Endothelial cell of umbilical vein (primary cell): ENCODE results near the gene SREBF1. TPM values are rescaled to one million over a fixed set of nuclear protein-coding genes. Genes with fewer than 3 reads are reported as not detected.

Experiments
- BruUV-seq: library from RNA; stranded (reverse); fragments of 400-500 nt; replicated peaks from 2 replicates; lab custom pipeline; 2021; lab: Mats Ljungman, UMichigan
- CTCF ChIA-PET: fragments of 300-600, 350-600 bp; sonication (Branson Sonifier 250); formaldehyde crosslinking; loops from one replicate; lab custom pipeline; 2021; ENCODE audit warnings: antibody characterized with exemption, inconsistent platforms; lab: Charles Lee
- POLR2A ChIA-PET: fragments of 300-600, 350-600 bp; sonication (Branson Sonifier 250); formaldehyde crosslinking; loops from one replicate; lab custom pipeline; 2021; ENCODE audit warnings: antibody characterized with exemption, inconsistent platforms; lab: Charles Lee
- DNase-seq: peaks from one replicate; pipeline ENCODE4 v3.0.0-alpha.2; 2011; ENCODE audit warnings: low read depth, low spot score
- FAIRE-seq: peaks from 2 replicates; lab custom pipeline; 2011; peaks lifted over from hg19 to GRCh38; lab: Jason Lieb, UNC
- H2AFZ ChIP-seq: 2 replicates; pipeline ENCODE4 v1.6.0; 2012; ENCODE audit warnings: low read depth, low read length, control low read depth, inconsistent platforms
- H3K27ac ChIP-seq: 2 replicates; pipeline ENCODE4 v1.5.1; 2011; ENCODE audit warnings: low read depth, mild to moderate bottlenecking, control low read depth, low read length, moderate library complexity; ENCODE audit not compliant: insufficient read depth
- H3K27me3 ChIP-seq, 2 experiments: 2 replicates each; pipeline versions ENCODE4 v1.6.0 to v1.6.1; 2011; ENCODE audit warnings: low read length in 2 of 2, mixed read lengths in 1 of 2; ENCODE audit not compliant: control insufficient read depth in 2 of 2, insufficient read depth in 2 of 2
- H3K36me3 ChIP-seq, 2 experiments: 2 replicates in 1 of 2; 3 replicates in 1 of 2; pipeline ENCODE4 v1.5.1; 2011; ENCODE audit warnings: low read length in 2 of 2, mild to moderate bottlenecking in 1 of 2, moderate library complexity in 1 of 2; ENCODE audit not compliant: control insufficient read depth in 2 of 2, insufficient read depth in 2 of 2; ENCODE audit errors: extremely low read depth in 1 of 2
- H3K4me1 ChIP-seq: 3 replicates; pipeline ENCODE4 v1.5.1; 2011; ENCODE audit warnings: mild to moderate bottlenecking, low read length; ENCODE audit not compliant: control insufficient read depth, insufficient read depth; ENCODE audit errors: extremely low read depth
- H3K4me2 ChIP-seq: 2 replicates; pipeline ENCODE4 v1.6.1; 2011; ENCODE audit warnings: low read length, control low read depth, mixed read lengths; ENCODE audit not compliant: insufficient read depth
- H3K4me3 ChIP-seq, 3 experiments: fragments of 200-600 bp in 1 of 3; sonication (generic), shearing (Covaris generic) in 1 of 3; replicated peaks in 1 of 3; 2 replicates each; pipeline ENCODE4 v1.5.1; 2011 to 2016; ENCODE audit warnings: control low read depth in 3 of 3, low read length in 3 of 3, mild to moderate bottlenecking in 2 of 3, inconsistent platforms in 1 of 3, low read depth in 1 of 3, moderate library complexity in 1 of 3; ENCODE audit not compliant: insufficient read depth in 1 of 3
- H3K79me2 ChIP-seq: 2 replicates; pipeline ENCODE4 v1.6.0; 2012; ENCODE audit warnings: low read length, inconsistent platforms; ENCODE audit not compliant: control insufficient read depth, insufficient read depth
- H3K9ac ChIP-seq: replicated peaks from 2 replicates; pipeline ENCODE3; 2011; ENCODE audit warnings: low read length, control low read depth; ENCODE audit not compliant: insufficient read depth; ENCODE audit errors: extremely low read depth
- H3K9me1 ChIP-seq: replicated peaks from 3 replicates; pipeline ENCODE4 v1.6.0; 2011; ENCODE audit warnings: mild to moderate bottlenecking, low read length; ENCODE audit not compliant: control insufficient read depth, insufficient read depth; ENCODE audit errors: extremely low read depth
- H3K9me3 ChIP-seq: replicated peaks from 2 replicates; pipeline ENCODE4 v1.5.1; 2012; ENCODE audit warnings: low read length, inconsistent platforms; ENCODE audit not compliant: control insufficient read depth, insufficient read depth
- H4K20me1 ChIP-seq: replicated peaks from 2 replicates; pipeline ENCODE3; 2011; ENCODE audit warnings: mild to moderate bottlenecking, low read length; ENCODE audit not compliant: control insufficient read depth, insufficient read depth; ENCODE audit errors: extremely low read depth
- EZH2 ChIP-seq: IDR thresholded peaks from 2 replicates; pipeline ENCODE4 v1.6.1; 2012; ENCODE audit warnings: borderline replicate concordance, low read depth, mild to moderate bottlenecking, moderate library complexity, low read length, inconsistent platforms; ENCODE audit not compliant: severe bottlenecking
- FOS ChIP-seq: IDR thresholded peaks from 2 replicates; pipeline ENCODE4 v1.6.1; 2011; ENCODE audit warnings: mild to moderate bottlenecking, low read length, moderate library complexity, borderline replicate concordance; ENCODE audit not compliant: insufficient read depth
- GATA2 ChIP-seq: IDR thresholded peaks from 2 replicates; pipeline ENCODE4 v1.7.0; 2011; ENCODE audit warnings: low read depth, mild to moderate bottlenecking, moderate library complexity, mixed read lengths, low read length; ENCODE audit not compliant: insufficient read length, insufficient read depth
- JUN ChIP-seq: IDR thresholded peaks from 2 replicates; pipeline ENCODE4 v1.6.1; 2011; ENCODE audit warnings: borderline replicate concordance, low read depth; ENCODE audit not compliant: insufficient read length, insufficient read depth
- MYC ChIP-seq: IDR thresholded peaks from one replicate; pipeline ENCODE4 v1.6.1; 2011; ENCODE audit warnings: mild to moderate bottlenecking, low read depth, low read length
- POLR2A ChIP-seq: IDR thresholded peaks from 2 replicates; pipeline ENCODE4 v1.6.1; 2012; ENCODE audit warnings: low read depth, mild to moderate bottlenecking, control low read depth, low read length
- POLR2AphosphoS5 ChIP-seq: IDR thresholded peaks from 2 replicates; pipeline ENCODE4 v1.6.1; 2012; ENCODE audit warnings: low read depth, mild to moderate bottlenecking, control low read depth, low read length, moderate library complexity; ENCODE audit not compliant: insufficient read depth
- dilution Hi-C: fragments of 300-500 bp; cut with MboI; formaldehyde crosslinking; loops from one replicate; pipeline ENCODE4 v1.15.0; 2019; ENCODE audit warnings: low sequenced_read_pairs; ENCODE audit not compliant: extremely low pct_ligation_motif_present
- intact Hi-C: fragments of 100-400 bp; cut with micrococcal nuclease; formaldehyde crosslinking; loops from one replicate; pipeline ENCODE4 v1.10.0; 2022
- polyA plus RNA-seq, 4 experiments: library from polyadenylated mRNA; depleted of rRNA in 3 of 4; stranded (reverse) in 3 of 4; unstranded in 1 of 4; fragments of >200 nt; gene quantifications; 2 replicates each; pipeline versions ENCODE4 v1.2.1 to v1.2.3, GENCODE V29; 2011 to 2012; ENCODE audit warnings: missing spikeins in 1 of 4
- total RNA-seq: library from RNA; stranded (reverse); gene quantifications from 2 replicates; pipeline ENCODE4 v1.2.3, GENCODE V29; 2021
- TF ChIP-seq, protein P1 (sequence below): IDR thresholded peaks from 2 replicates; pipeline ENCODE4 v1.6.1; 2011; ENCODE audit not compliant: insufficient read depth, insufficient read length
- TF ChIP-seq, protein P2 (sequence below), 2 donors: IDR thresholded peaks; 1 replicate in 1 of 2; 2 replicates in 1 of 2; pipeline ENCODE4 v1.5.1; 2011; ENCODE audit warnings: low read length in 2 of 2, mild to moderate bottlenecking in 2 of 2, moderate library complexity in 2 of 2, control low read depth in 1 of 2, inconsistent platforms in 1 of 2, low read depth in 1 of 2; ENCODE audit not compliant: insufficient read depth in 1 of 2; ENCODE audit errors: extremely low read depth in 1 of 2

SREBF1 gene
- total and polyA plus RNA-seq, 2 donors (not counting 3 experiments of a cell fraction or from before 2014, with no cell fraction given): 50.4 to 109 TPM

DNA sequence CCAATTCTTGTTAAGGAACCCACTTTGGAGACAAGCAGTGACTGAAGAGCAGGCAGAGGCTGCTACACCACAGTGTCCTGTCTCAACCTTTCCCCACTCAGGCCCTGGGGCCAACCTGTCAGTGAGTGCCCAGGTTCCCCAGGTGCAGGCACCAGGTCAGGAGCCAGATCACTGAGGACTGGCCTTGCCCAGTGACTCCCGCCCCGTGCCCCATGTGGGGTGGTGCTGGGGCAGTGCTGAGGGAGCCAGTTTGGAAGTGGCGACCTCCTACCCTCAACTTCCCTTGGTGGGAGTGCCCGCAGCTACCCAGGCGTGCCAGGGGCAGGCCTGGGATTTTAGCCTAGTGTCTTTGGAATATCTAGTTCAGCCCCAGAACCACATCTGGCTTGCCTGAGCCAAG is 29.3 kb downstream of the SREBF1 start:
- BruUV-seq: no TSS peak
- H3K9ac ChIP-seq: no peak overlapping the region
- H4K20me1 ChIP-seq: no peaks in the 10 kb centered on the region
- H3K9me3 ChIP-seq: no peaks in the 10 kb centered on the region
- ChIA-PET CTCF (interaction anchor here (1.3 to 1.7 kb wide), 2 partner anchors 33 to 127 kb away, joined by 3 to 7 read pairs; partner anchors contain the start of gene RAI1), POLR2A (no interaction called here)
- H3K4me3 ChIP-seq: no peak overlapping the region
- TF ChIP-seq JUN (no peak), MYC (no peak), GATA2 (no peak), POLR2A (no peak), FOS (no peak)
- TF ChIP-seq, protein P1, sequence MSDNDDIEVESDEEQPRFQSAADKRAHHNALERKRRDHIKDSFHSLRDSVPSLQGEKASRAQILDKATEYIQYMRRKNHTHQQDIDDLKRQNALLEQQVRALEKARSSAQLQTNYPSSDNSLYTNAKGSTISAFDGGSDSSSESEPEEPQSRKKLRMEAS: no peak
- H3K4me2 ChIP-seq: no peak overlapping the region
- intact Hi-C loops: no loop called here
- no peaks in the 10 kb centered on the region for H3K9me1 ChIP-seq
- H3K27ac ChIP-seq: no peak overlapping the region
- DNase-seq: no peak
- H2AFZ ChIP-seq: no peak overlapping the region
- H3K79me2 ChIP-seq: no peaks in the 10 kb centered on the region
- no peak for FAIRE-seq
- H3K36me3 ChIP-seq: peaks cover 6 to 18% of the 10 kb centered on the region in 2 experiments
- no peaks in the 10 kb centered on the region for H3K27me3 ChIP-seq
- dilution Hi-C loops: no loop called here
- H3K4me1 ChIP-seq: peaks cover 3% of the 10 kb centered on the region

DNA sequence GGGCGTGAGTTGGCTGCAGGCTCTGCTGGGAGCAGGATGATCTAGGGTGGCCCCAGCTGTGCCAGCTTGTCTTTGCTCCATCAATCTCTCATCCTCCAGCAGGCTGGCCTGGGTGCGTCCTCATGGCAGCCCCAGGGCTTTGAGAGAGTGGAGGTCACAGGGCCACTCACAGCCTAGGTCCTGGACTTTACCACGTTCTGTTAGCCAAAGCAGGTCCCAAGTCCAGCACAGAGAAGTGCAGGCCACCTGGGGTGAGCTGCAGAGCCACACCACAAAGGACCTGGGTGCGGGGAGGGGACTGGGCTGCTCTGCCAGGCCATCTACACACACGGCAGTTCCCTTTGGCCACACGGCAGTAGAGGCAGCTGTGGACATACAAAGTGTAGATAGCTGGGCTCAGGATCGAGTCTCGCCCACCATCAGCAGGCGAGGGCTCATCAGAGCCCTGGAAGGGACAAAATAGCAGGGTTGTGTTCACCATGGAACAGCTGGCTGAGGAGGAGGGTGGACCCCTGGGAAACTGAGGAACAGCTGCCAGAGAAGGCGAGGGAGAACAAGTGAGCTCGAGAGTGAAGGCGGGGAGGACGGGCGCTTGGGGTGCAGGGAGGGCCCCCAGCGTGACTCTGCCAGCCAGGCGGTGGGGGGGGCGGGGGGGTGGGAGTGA is 30.0 kb downstream of the SREBF1 start:
- Histone ChIP-seq H3K27me3 (no peaks in the 10 kb centered on the region), H3K9me1 (no peaks in the 10 kb centered on the region), H2AFZ (no peak overlapping the region), H3K9me3 (no peaks in the 10 kb centered on the region), H3K4me3 (no peak overlapping the region), H3K79me2 (no peaks in the 10 kb centered on the region), H4K20me1 (no peaks in the 10 kb centered on the region), H3K27ac (no peak overlapping the region), H3K36me3 (peaks cover 6 to 19% of the 10 kb centered on the region in 2 experiments), H3K9ac (no peak overlapping the region), H3K4me2 (no peak overlapping the region), H3K4me1 (peaks cover 2% of the 10 kb centered on the region)
- DNase-seq: no peak
- no TSS peak for BruUV-seq
- intact Hi-C loops (no loop called here), dilution Hi-C loops (no loop called here)
- FAIRE-seq: no peak
- TF ChIP-seq JUN (no peak), POLR2A (no peak), MYC (no peak), GATA2 (no peak), EZH2 (no peak), FOS (no peak), POLR2AphosphoS5 (no peak)
- TF ChIP-seq, protein P2, sequence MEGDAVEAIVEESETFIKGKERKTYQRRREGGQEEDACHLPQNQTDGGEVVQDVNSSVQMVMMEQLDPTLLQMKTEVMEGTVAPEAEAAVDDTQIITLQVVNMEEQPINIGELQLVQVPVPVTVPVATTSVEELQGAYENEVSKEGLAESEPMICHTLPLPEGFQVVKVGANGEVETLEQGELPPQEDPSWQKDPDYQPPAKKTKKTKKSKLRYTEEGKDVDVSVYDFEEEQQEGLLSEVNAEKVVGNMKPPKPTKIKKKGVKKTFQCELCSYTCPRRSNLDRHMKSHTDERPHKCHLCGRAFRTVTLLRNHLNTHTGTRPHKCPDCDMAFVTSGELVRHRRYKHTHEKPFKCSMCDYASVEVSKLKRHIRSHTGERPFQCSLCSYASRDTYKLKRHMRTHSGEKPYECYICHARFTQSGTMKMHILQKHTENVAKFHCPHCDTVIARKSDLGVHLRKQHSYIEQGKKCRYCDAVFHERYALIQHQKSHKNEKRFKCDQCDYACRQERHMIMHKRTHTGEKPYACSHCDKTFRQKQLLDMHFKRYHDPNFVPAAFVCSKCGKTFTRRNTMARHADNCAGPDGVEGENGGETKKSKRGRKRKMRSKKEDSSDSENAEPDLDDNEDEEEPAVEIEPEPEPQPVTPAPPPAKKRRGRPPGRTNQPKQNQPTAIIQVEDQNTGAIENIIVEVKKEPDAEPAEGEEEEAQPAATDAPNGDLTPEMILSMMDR (IDR thresholded peaks at IDR 0.05; ENCODE audit: extremely low read depth in 1 of 2, insufficient read depth in 1 of 2, low read depth in 1 of 2, low read length in 2 of 2): no peak
- TF ChIP-seq, protein P1: no peak
- ChIA-PET CTCF (interaction anchor here (1.1 to 1.7 kb wide), 3 partner anchors 32 to 126 kb away, joined by 3 to 7 read pairs (median 4); partner anchors contain the start of gene RAI1), POLR2A (no interaction called here)
